Measurements from ENCODE around the gene NFATC2. TPM values are rescaled to one million over a fixed set of nuclear protein-coding genes. Genes with fewer than 3 reads are reported as not detected.
"Not testable (repeated sequence)": the region's sequence is repeated elsewhere in the genome, so short reads cannot be mapped to it uniquely, and the experiment has no call there.

The NFATC2 gene
- total and polyA plus RNA-seq, 8 donors: 5.3 to 12.3 (median 8.5) TPM

DNA sequence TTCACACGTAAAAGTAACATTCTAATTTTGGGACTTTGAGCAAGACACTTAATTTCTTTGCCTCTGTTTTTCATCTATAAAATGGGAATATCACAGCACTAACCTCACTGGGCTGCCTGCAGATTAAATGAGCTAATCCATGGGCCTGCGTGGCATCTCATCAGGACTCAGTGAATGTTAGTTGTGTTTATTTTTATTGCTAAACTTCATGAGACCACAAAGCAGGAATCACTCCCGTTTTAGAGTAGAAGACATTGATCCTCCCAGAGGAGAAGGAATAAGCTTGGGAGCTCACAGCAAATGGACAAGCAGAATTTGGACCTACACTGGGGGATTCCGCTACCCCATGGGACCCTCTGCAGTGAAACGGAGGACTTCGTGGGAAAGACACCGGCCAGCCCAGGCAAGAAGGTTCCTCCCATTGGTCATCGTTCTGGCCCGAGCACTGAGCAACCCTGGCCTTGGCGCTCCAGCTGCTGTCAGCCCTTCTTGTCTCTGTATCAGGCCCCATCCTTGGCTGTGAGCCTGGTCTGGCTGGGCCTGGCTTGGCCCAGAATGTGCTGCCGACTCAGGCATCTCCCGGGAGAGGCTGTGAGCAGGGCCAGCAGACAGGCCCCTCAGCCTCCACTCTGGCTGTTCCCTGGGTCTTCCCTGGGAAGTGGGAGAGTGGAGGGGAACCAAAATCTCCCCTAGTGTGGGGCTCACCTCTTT is 79.8 kb downstream of the NFATC2 start:
- H3K4me1 ChIP-seq: no peaks in the 10 kb centered on the region
- peak; percentile 66 for ATAC-seq
- H3K9me3 ChIP-seq: no peaks in the 10 kb centered on the region
- DNase-seq: peak in 3 of 4 donors; percentile 57 to 90 (median 79)
- intact Hi-C loops (cut with DNase I): no loop called here
- H3K27me3 ChIP-seq: no peaks in the 10 kb centered on the region
- peak overlapping the region in 1 of 2 donors; percentile 13 for H3K27ac ChIP-seq
- TF ChIP-seq, protein P1, sequence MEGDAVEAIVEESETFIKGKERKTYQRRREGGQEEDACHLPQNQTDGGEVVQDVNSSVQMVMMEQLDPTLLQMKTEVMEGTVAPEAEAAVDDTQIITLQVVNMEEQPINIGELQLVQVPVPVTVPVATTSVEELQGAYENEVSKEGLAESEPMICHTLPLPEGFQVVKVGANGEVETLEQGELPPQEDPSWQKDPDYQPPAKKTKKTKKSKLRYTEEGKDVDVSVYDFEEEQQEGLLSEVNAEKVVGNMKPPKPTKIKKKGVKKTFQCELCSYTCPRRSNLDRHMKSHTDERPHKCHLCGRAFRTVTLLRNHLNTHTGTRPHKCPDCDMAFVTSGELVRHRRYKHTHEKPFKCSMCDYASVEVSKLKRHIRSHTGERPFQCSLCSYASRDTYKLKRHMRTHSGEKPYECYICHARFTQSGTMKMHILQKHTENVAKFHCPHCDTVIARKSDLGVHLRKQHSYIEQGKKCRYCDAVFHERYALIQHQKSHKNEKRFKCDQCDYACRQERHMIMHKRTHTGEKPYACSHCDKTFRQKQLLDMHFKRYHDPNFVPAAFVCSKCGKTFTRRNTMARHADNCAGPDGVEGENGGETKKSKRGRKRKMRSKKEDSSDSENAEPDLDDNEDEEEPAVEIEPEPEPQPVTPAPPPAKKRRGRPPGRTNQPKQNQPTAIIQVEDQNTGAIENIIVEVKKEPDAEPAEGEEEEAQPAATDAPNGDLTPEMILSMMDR (IDR thresholded peaks at IDR 0.05): no peak
- H3K4me3 ChIP-seq: no peak overlapping the region
- no peaks in the 10 kb centered on the region for H3K36me3 ChIP-seq

DNA sequence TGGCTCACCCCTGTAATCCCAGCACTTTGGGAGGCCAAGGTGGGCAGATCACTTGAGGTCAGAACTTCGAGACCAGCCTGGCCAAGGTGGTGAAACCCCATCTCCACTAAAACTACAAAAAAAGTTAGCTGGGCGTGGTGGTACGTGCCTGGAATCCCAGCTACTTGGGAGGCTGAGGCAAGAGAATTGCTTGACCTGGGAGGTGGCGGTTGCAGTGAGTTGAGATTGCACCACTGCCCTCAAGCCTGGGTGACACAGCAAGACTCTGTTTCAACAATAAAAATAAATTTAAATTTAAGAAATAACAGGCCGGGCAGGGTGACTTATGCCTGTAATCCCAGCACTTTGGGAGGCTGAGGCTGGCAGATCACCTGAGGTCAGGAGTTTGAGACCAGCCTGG is 80.7 kb downstream of the NFATC2 start:
- ATAC-seq; intact Hi-C loops (cut with DNase I); H3K27me3 ChIP-seq; H3K9me3 ChIP-seq; H3K36me3 ChIP-seq; DNase-seq; H3K27ac ChIP-seq; H3K4me1 ChIP-seq; H3K4me3 ChIP-seq: not testable (repeated sequence)

DNA sequence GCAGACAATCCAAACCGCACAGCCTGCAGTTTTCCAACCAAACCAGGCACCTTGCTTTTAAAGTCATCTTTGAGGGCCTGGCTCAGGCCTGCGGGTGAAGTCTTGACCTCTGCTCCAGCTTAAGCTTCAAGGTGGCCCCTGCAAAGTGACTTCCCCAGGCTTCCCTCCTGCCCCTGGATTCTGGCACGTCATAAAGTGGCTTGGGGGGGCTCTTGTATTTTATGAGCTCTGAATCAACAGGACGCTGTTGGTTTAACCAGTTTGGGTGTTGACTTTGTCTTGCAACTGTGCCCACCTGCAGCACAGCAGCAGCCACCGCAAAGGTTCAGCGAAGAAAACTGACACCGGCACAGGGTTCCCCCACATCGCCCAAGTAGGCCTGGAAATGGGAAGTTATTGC is 81.2 kb downstream of the NFATC2 start:
- DNase-seq (no peak), ATAC-seq (no peak)
- Histone ChIP-seq H3K27ac (no peak overlapping the region), H3K4me3 (no peak overlapping the region), H3K36me3 (no peaks in the 10 kb centered on the region), H3K4me1 (peaks cover 6 to 11% of the 10 kb centered on the region in 2 donors), H3K27me3 (no peaks in the 10 kb centered on the region), H3K9me3 (no peaks in the 10 kb centered on the region)
- intact Hi-C loops (cut with DNase I): no loop called here
- TF ChIP-seq, protein P1 (IDR thresholded peaks at IDR 0.05): no peak

DNA sequence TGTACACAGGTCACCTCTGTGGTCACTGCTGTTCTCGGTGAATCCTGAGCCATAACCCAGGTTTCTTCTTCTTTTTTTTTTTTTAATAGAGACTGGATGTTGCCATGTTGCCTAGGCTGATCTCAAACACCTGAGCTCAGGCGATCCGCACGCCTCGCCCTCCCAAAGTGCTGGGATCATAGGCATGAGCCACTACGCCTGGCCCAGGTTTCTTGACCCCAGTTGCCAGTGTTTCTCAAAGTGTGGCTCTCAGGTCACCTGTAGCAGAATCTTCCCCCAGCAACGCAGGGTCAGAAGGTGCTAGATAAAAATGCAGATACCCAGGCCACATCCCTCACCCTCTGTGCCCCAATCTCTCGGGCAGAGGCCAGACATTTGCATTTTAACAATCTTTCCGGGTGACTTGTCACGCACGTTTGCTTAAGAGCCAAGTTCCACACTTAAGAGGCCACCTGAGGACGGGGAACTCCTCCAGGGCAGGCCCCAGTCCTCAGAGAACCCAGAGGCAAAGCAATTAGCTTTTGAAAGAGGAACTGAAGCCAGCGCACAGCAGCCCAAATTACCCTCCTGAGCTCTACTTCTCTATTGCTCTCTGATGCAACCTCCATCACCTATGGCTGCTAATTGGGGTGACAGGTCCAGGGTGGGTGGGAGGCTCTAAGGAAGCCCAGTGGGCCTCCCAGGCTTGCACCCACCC is 81.8 kb downstream of the NFATC2 start:
- TF ChIP-seq, protein P1 (IDR thresholded peaks at IDR 0.05): no peak
- H3K4me3 ChIP-seq: no peak overlapping the region
- H3K4me1 ChIP-seq: peaks cover 6 to 14% of the 10 kb centered on the region in 2 donors
- H3K36me3 ChIP-seq: no peaks in the 10 kb centered on the region
- intact Hi-C loops (cut with DNase I): no loop called here
- no peak for ATAC-seq
- H3K27me3 ChIP-seq: no peaks in the 10 kb centered on the region
- H3K27ac ChIP-seq: no peak overlapping the region
- no peak for DNase-seq
- no peaks in the 10 kb centered on the region for H3K9me3 ChIP-seq

DNA sequence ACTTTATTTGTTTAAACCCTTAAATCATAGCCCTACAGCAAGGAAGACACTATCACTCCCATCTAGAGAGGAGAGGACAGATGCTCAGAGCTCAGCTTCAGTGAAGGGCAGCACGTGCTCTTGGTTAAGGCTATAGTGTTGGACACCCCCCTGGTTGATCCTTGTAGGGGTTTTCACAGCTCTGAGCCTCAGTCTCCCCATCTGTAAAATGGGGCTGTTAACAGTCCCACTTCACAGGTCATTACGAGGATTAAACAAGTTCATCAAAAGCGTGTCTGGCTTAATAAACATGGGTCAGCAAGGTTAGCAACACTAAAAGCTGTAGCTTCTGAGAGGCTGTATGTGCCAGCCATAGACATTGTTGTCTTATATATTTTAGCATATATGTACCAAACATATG is 82.4 kb downstream of the NFATC2 start:
- H3K4me1 ChIP-seq: peaks cover 6 to 14% of the 10 kb centered on the region in 2 donors
- intact Hi-C loops (cut with DNase I): no loop called here
- H3K27ac ChIP-seq: no peak overlapping the region
- no peak overlapping the region for H3K4me3 ChIP-seq
- ATAC-seq (no peak), DNase-seq (no peak)
- H3K9me3 ChIP-seq: no peaks in the 10 kb centered on the region
- H3K36me3 ChIP-seq: no peaks in the 10 kb centered on the region
- TF ChIP-seq, protein P1 (IDR thresholded peaks at IDR 0.05): no peak
- no peaks in the 10 kb centered on the region for H3K27me3 ChIP-seq

Data from left lung (tissue), 10 donors.